IMR-90 (cell line): ENCODE measurements around the gene FNIP2. TPM values are rescaled to one million over a fixed set of nuclear protein-coding genes. Genes with fewer than 3 reads are reported as not detected.

Experiments used
- ATAC-seq: fragments of 200-7000 bp; cut with Tn5 transposase; 2 replicates; pipeline ENCODE4 v1.9.1; 2020; ENCODE audit warnings: low read depth, mild to moderate bottlenecking, moderate library complexity
- BruUV-seq: library from RNA; stranded (reverse); fragments of 400-500 nt; replicated peaks from 2 replicates; lab custom pipeline; 2021; lab: Mats Ljungman, UMichigan
- CTCF ChIA-PET: fragments of 300-600 bp; formaldehyde crosslinking; extraction: SDS; loops from one replicate; lab custom pipeline; 2021; ENCODE audit warnings: antibody characterized with exemption; lab: Yijun Ruan, JAX
- POLR2A ChIA-PET: fragments of 300-600 bp; sonication (Branson Sonifier 250); formaldehyde crosslinking; loops from one replicate; lab custom pipeline; 2022; ENCODE audit warnings: antibody characterized with exemption; ENCODE audit not compliant: unreplicated experiment; lab: Charles Lee
- DNase-seq: peaks from one replicate; pipeline ENCODE4 v3.0.0; 2013
- H2AFZ ChIP-seq: replicated peaks from 2 replicates; pipeline ENCODE3; 2013; ENCODE audit warnings: low read length, mild to moderate bottlenecking; ENCODE audit not compliant: poor library complexity
- H2AK5ac ChIP-seq: 2 replicates; pipeline ENCODE4 v1.6.1; 2013; ENCODE audit warnings: low read depth, low read length, inconsistent platforms
- H2AK9ac ChIP-seq: replicated peaks from 2 replicates; pipeline ENCODE3; 2013; ENCODE audit warnings: mild to moderate bottlenecking, low read depth, low read length, moderate library complexity; ENCODE audit not compliant: poor library complexity
- H2BK120ac ChIP-seq: 2 replicates; pipeline ENCODE4 v1.6.1; 2013; ENCODE audit warnings: low read depth, low read length, inconsistent platforms
- H2BK15ac ChIP-seq: 3 replicates; pipeline ENCODE4 v1.6.1; 2013; ENCODE audit warnings: low read depth, low read length, inconsistent platforms
- H2BK20ac ChIP-seq: 2 replicates; pipeline ENCODE4 v1.6.1; 2013; ENCODE audit warnings: low read depth, mild to moderate bottlenecking, inconsistent platforms, low read length, moderate library complexity
- H2BK5ac ChIP-seq: 2 replicates; pipeline ENCODE4 v1.6.1; 2013; ENCODE audit warnings: mild to moderate bottlenecking, low read depth, low read length, inconsistent platforms; ENCODE audit not compliant: poor library complexity, severe bottlenecking
- H3K14ac ChIP-seq: replicated peaks from 2 replicates; pipeline ENCODE4 v1.6.1; 2013; ENCODE audit warnings: low read depth, low read length, inconsistent platforms
- H3K18ac ChIP-seq: 2 replicates; pipeline ENCODE4 v1.6.1; 2013; ENCODE audit warnings: low read depth, low read length, control low read depth
- H3K23ac ChIP-seq: 2 replicates; pipeline ENCODE4 v1.6.1; 2013; ENCODE audit warnings: low read depth, low read length, inconsistent platforms
- H3K27ac ChIP-seq: 2 replicates; pipeline ENCODE4 v1.5.1; 2013; ENCODE audit warnings: mild to moderate bottlenecking, control low read depth, low read length; ENCODE audit not compliant: insufficient read depth
- H3K27me3 ChIP-seq: 2 replicates; pipeline ENCODE4 v1.6.1; 2013; ENCODE audit warnings: low read length; ENCODE audit not compliant: control insufficient read depth, insufficient read depth
- H3K36me3 ChIP-seq: 2 replicates; pipeline ENCODE4 v1.6.1; 2013; ENCODE audit warnings: low read length, mixed read lengths; ENCODE audit not compliant: control insufficient read depth, insufficient read depth
- H3K4ac ChIP-seq: 2 replicates; pipeline ENCODE4 v1.6.1; 2013; ENCODE audit warnings: low read depth, low read length, inconsistent platforms
- H3K4me1 ChIP-seq: 2 replicates; pipeline ENCODE4 v1.6.1; 2013; ENCODE audit warnings: low read length, mixed read lengths; ENCODE audit not compliant: control insufficient read depth, insufficient read depth
- H3K4me2 ChIP-seq: 2 replicates; pipeline ENCODE4 v1.6.1; 2013; ENCODE audit warnings: low read depth, mild to moderate bottlenecking, control low read depth, low read length, moderate library complexity
- H3K4me3 ChIP-seq: 2 replicates; pipeline ENCODE4 v1.5.1; 2013; ENCODE audit warnings: low read depth, mild to moderate bottlenecking, control low read depth, low read length, moderate library complexity; ENCODE audit not compliant: insufficient read depth
- H3K56ac ChIP-seq: 2 replicates; pipeline ENCODE4 v1.6.1; 2013; ENCODE audit warnings: low read length, inconsistent platforms; ENCODE audit not compliant: insufficient read depth; ENCODE audit errors: extremely low read depth
- H3K79me1 ChIP-seq, 2 experiments: 2 replicates each; pipeline ENCODE4 v1.6.1; 2013; ENCODE audit warnings: low read length in 2 of 2, inconsistent platforms in 1 of 2, low read depth in 1 of 2
- H3K9ac ChIP-seq: 2 replicates; pipeline ENCODE4 v1.6.1; 2013; ENCODE audit warnings: low read depth, low read length, control low read depth
- H3K9me1 ChIP-seq: 2 replicates; pipeline ENCODE4 v1.6.1; 2013; ENCODE audit warnings: low read length, inconsistent platforms; ENCODE audit not compliant: insufficient read depth
- H3K9me3 ChIP-seq: 2 replicates; pipeline ENCODE4 v1.6.1; 2013; ENCODE audit warnings: low read length; ENCODE audit not compliant: control insufficient read depth, insufficient read depth
- H4K20me1 ChIP-seq: 2 replicates; pipeline ENCODE4 v1.6.1; 2013; ENCODE audit warnings: low read length, inconsistent platforms; ENCODE audit not compliant: insufficient read depth
- H4K5ac ChIP-seq: 2 replicates; pipeline ENCODE4 v1.6.1; 2013; ENCODE audit warnings: mild to moderate bottlenecking, low read depth, low read length, control low read depth
- H4K8ac ChIP-seq, 2 experiments: 2 replicates each; pipeline ENCODE4 v1.6.1; 2013; ENCODE audit warnings: low read depth in 2 of 2, low read length in 2 of 2, control low read depth in 1 of 2, inconsistent platforms in 1 of 2
- H4K91ac ChIP-seq: 2 replicates; pipeline ENCODE4 v1.6.1; 2013; ENCODE audit warnings: low read depth, low read length, inconsistent platforms; ENCODE audit not compliant: insufficient read depth
- BHLHE40 ChIP-seq: fragments of 150-350 bp; IDR thresholded peaks from 2 replicates; pipeline ENCODE4 v1.6.1; 2016; ENCODE audit warnings: mild to moderate bottlenecking, low read depth, low read length
- CEBPB ChIP-seq: IDR thresholded peaks from 2 replicates; pipeline ENCODE4 v1.6.1; 2012; ENCODE audit warnings: low read depth, low read length, improper control_type of control experiment
- CHD1 ChIP-seq: IDR thresholded peaks from 2 replicates; pipeline ENCODE4 v1.6.1; 2012; ENCODE audit warnings: low read depth, low read length, improper control_type of control experiment
- FOS ChIP-seq: fragments of 150-350 bp; IDR thresholded peaks from 2 replicates; pipeline ENCODE4 v1.6.1; 2016; ENCODE audit warnings: low read depth, low read length
- MAFK ChIP-seq: IDR thresholded peaks from 2 replicates; pipeline ENCODE4 v1.6.1; 2012; ENCODE audit warnings: low read depth, low read length, improper control_type of control experiment
- MAZ ChIP-seq: IDR thresholded peaks from 2 replicates; pipeline ENCODE4 v1.6.1; 2012; ENCODE audit warnings: low read depth, mild to moderate bottlenecking, low read length, improper control_type of control experiment, moderate library complexity, borderline replicate concordance
- MXI1 ChIP-seq: IDR thresholded peaks from 2 replicates; pipeline ENCODE4 v1.6.1; 2012; ENCODE audit warnings: low read depth, mild to moderate bottlenecking, low read length, moderate library complexity, borderline replicate concordance
- NFE2L2 ChIP-seq: fragments of 150-350 bp; IDR thresholded peaks from 2 replicates; pipeline ENCODE4 v1.6.1; 2016; ENCODE audit warnings: low read depth, mild to moderate bottlenecking, low read length
- RAD21 ChIP-seq: IDR thresholded peaks from 2 replicates; pipeline ENCODE4 v1.6.1; 2012; ENCODE audit warnings: low read length, improper control_type of control experiment
- RCOR1 ChIP-seq: IDR thresholded peaks from 2 replicates; pipeline ENCODE4 v1.6.1; 2012; ENCODE audit warnings: mild to moderate bottlenecking, low read length, improper control_type of control experiment; ENCODE audit not compliant: insufficient replicate concordance
- RFX5 ChIP-seq: IDR thresholded peaks from 2 replicates; pipeline ENCODE4 v1.8.0; 2012; ENCODE audit warnings: low read depth, mild to moderate bottlenecking, low read length, moderate library complexity
- SMC3 ChIP-seq: fragments of 150-350 bp; IDR thresholded peaks from 2 replicates; pipeline ENCODE4 v1.6.1; 2016; ENCODE audit warnings: low read depth, mild to moderate bottlenecking, antibody characterized with exemption, low read length, moderate library complexity
- WGBS, 2 experiments: methylation state at CpG; one replicate each; pipeline versions ENCODE4 v1.1.5 to v1.1.7; 2013; ENCODE audit warnings: missing lambda C conversion rate in 2 of 2; ENCODE audit not compliant: insufficient read length in 1 of 2; ENCODE audit errors: extremely low coverage in 2 of 2; 5-methylcytosine and 5-hydroxymethylcytosine counted together
- dilution Hi-C: fragments of 300-500 bp; cut with HindIII; formaldehyde crosslinking; loops from one replicate; pipeline ENCODE4 v1.14.3; 2018; ENCODE audit warnings: low sequenced_read_pairs; ENCODE audit not compliant: unreplicated experiment
- in situ Hi-C: fragments of 300-500 bp; cut with MboI; formaldehyde crosslinking; loops from 3 replicates; pipeline ENCODE4 v1.14.3; 2019; ENCODE audit warnings: low sequenced_read_pairs, inconsistent platforms, mixed read lengths
- intact Hi-C: fragments of 100-400 bp; cut with micrococcal nuclease; formaldehyde crosslinking; loops from 2 replicates; pipeline ENCODE4 v1.10.0; 2022
- polyA plus RNA-seq, 3 experiments: library from polyadenylated mRNA; depleted of rRNA; stranded (reverse); fragments of >200 nt; gene quantifications; 2 replicates each; pipeline ENCODE4 v1.2.3, GENCODE V29; 2012; ENCODE audit warnings: low replicate concordance in 1 of 3
- total RNA-seq: library from RNA; depleted of rRNA; stranded (reverse); fragments of >200 nt; gene quantifications from 2 replicates; pipeline ENCODE4 v1.2.3, GENCODE V29; 2012
- TF ChIP-seq, protein P1 (sequence below): fragments of 150-350 bp; IDR thresholded peaks from 2 replicates; pipeline ENCODE4 v1.6.1; 2017; ENCODE audit warnings: mild to moderate bottlenecking, antibody characterized with exemption, low read length, low read depth
- TF ChIP-seq, protein P2 (sequence below): conservative IDR thresholded peaks from 2 replicates; pipeline ENCODE4 v1.5.1; 2012; ENCODE audit warnings: mild to moderate bottlenecking, low read depth, low read length, improper control_type of control experiment
- TF ChIP-seq, protein P3 (sequence below): fragments of 150-350 bp; IDR thresholded peaks from 2 replicates; pipeline ENCODE4 v1.6.1; 2016; ENCODE audit warnings: low read depth, mild to moderate bottlenecking, low read length, moderate library complexity, borderline replicate concordance

The FNIP2 gene
- total and polyA plus RNA-seq, 2 of the 4 experiments (the other 2 are of a cell fraction): 4.7 to 24.6 TPM

DNA sequence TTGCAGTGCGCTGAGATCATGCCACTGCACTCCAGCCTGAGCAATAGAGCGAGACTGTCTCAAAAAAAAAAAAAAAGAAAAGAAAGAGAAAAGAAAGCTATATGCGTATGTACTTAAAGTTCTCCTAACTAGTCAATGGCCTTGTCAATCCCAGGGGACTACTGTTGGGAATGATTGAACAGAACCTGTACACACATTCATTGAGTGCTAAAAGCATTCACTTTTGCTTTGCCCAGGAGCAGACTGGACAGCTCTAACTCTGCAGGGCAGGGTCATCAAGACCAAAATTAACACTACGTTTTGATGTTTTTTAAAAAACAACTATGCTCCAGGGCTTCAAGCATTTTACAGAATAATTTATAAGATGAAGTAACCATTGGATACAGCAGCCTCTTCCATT lies 106.2 kb downstream of the FNIP2 start:
- peaks cover 0 to 3% of the 10 kb centered on the region in 2 experiments; a peak in 1 of 4 replicates for H3K79me1 ChIP-seq
- CTCF ChIA-PET: interaction anchor here (0.6 to 1.1 kb wide), 3 partner anchors 106 to 281 kb away, joined by 3 read pairs; partner anchors contain the start of gene FNIP2
- no peaks in the 10 kb centered on the region for H3K9me3 ChIP-seq
- no peak overlapping the region for H3K9ac ChIP-seq
- H3K23ac ChIP-seq: no peak overlapping the region
- H3K9me1 ChIP-seq: peaks cover 3% of the 10 kb centered on the region; the same call in 1 of the 2 replicates
- no peak overlapping the region for H2BK120ac ChIP-seq
- peaks cover 10% of the 10 kb centered on the region for H3K4me1 ChIP-seq
- peaks cover 8% of the 10 kb centered on the region for H3K36me3 ChIP-seq
- no peak overlapping the region for H2AFZ ChIP-seq
- H4K91ac ChIP-seq: 0 out of 2 replicates have a peak overlapping the region, but pooled peaks have one; percentile 22
- ATAC-seq (no peak), DNase-seq (no peak)
- TF ChIP-seq MXI1 (no peak), RAD21 (no peak), NFE2L2 (no peak), MAFK (no peak), BHLHE40 (no peak), RFX5 (no peak), FOS (no peak), CEBPB (no peak), SMC3 (no peak), RCOR1 (no peak), CHD1 (no peak), MAZ (no peak)
- TF ChIP-seq, protein P1, sequence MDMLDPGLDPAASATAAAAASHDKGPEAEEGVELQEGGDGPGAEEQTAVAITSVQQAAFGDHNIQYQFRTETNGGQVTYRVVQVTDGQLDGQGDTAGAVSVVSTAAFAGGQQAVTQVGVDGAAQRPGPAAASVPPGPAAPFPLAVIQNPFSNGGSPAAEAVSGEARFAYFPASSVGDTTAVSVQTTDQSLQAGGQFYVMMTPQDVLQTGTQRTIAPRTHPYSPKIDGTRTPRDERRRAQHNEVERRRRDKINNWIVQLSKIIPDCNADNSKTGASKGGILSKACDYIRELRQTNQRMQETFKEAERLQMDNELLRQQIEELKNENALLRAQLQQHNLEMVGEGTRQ: no peak
- TF ChIP-seq, protein P2, sequence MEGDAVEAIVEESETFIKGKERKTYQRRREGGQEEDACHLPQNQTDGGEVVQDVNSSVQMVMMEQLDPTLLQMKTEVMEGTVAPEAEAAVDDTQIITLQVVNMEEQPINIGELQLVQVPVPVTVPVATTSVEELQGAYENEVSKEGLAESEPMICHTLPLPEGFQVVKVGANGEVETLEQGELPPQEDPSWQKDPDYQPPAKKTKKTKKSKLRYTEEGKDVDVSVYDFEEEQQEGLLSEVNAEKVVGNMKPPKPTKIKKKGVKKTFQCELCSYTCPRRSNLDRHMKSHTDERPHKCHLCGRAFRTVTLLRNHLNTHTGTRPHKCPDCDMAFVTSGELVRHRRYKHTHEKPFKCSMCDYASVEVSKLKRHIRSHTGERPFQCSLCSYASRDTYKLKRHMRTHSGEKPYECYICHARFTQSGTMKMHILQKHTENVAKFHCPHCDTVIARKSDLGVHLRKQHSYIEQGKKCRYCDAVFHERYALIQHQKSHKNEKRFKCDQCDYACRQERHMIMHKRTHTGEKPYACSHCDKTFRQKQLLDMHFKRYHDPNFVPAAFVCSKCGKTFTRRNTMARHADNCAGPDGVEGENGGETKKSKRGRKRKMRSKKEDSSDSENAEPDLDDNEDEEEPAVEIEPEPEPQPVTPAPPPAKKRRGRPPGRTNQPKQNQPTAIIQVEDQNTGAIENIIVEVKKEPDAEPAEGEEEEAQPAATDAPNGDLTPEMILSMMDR: no peak
- TF ChIP-seq, protein P3, sequence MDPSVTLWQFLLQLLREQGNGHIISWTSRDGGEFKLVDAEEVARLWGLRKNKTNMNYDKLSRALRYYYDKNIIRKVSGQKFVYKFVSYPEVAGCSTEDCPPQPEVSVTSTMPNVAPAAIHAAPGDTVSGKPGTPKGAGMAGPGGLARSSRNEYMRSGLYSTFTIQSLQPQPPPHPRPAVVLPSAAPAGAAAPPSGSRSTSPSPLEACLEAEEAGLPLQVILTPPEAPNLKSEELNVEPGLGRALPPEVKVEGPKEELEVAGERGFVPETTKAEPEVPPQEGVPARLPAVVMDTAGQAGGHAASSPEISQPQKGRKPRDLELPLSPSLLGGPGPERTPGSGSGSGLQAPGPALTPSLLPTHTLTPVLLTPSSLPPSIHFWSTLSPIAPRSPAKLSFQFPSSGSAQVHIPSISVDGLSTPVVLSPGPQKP: no peak
- no peak overlapping the region for H3K56ac ChIP-seq
- H2BK5ac ChIP-seq: no peak overlapping the region
- peak overlapping the region; percentile 35; the same call in 1 of the 2 replicates for H3K18ac ChIP-seq
- no peak overlapping the region for H3K4me3 ChIP-seq
- intact Hi-C loops (no loop called here), in situ Hi-C loops (no loop called here), dilution Hi-C loops (no loop called here)
- H2AK5ac ChIP-seq: peak overlapping the region; percentile 7; the same call in 1 of the 2 replicates
- no peak overlapping the region for H2BK15ac ChIP-seq
- H4K8ac ChIP-seq: no peak overlapping the region
- H3K4ac ChIP-seq: no peak overlapping the region
- H4K5ac ChIP-seq: no peak overlapping the region
- H2AK9ac ChIP-seq: no peak overlapping the region
- H3K27ac ChIP-seq: no peak overlapping the region
- H3K4me2 ChIP-seq: no peak overlapping the region
- no peak overlapping the region for H2BK20ac ChIP-seq
- no TSS peak for BruUV-seq
- H3K27me3 ChIP-seq: no peaks in the 10 kb centered on the region
- no peak overlapping the region for H3K14ac ChIP-seq
- 100% methylated on average over 1 of the region's 4 CpGs; no CpG with 5 or more reads in 1 of the 2 experiments for WGBS, 2 experiments
- POLR2A ChIA-PET: interaction anchor here (0.7 kb wide), 1 partner anchor 329 kb away, joined by 4 read pairs; no protein-coding TSS in a partner anchor
- peaks cover 4% of the 10 kb centered on the region; the same call in 1 of the 2 replicates for H4K20me1 ChIP-seq
